CD14-positive monocyte (primary cell): Measurements from ENCODE around the gene CHI3L1. TPM values are rescaled to one million over a fixed set of nuclear protein-coding genes. Genes with fewer than 3 reads are reported as not detected.

Experiments
- DNase-seq, 3 donors: peaks; one replicate each; pipeline ENCODE4 v3.0.0-alpha.2; 2011 to 2022
- H2AFZ ChIP-seq: 2 replicates; pipeline ENCODE4 v1.6.0; 2012; ENCODE audit warnings: mild to moderate bottlenecking, low read depth, low read length, inconsistent platforms; ENCODE audit not compliant: insufficient read depth, poor library complexity, severe bottlenecking
- H3K27ac ChIP-seq, 2 donors: 1 replicate in 1 of 2; 2 replicates in 1 of 2; pipeline ENCODE4 v1.5.1; 2012 to 2013; ENCODE audit warnings: low read length in 2 of 2, control low read depth in 1 of 2, inconsistent platforms in 1 of 2, low read depth in 1 of 2, mild to moderate bottlenecking in 1 of 2
- H3K27me3 ChIP-seq, 2 donors: one replicate each; pipeline versions ENCODE4 v1.6.0 to v1.6.1; 2011 to 2013; ENCODE audit warnings: low read length in 2 of 2; ENCODE audit not compliant: control insufficient read depth in 2 of 2, insufficient read depth in 2 of 2
- H3K36me3 ChIP-seq, 2 donors: replicated peaks in 1 of 2; 1 replicate in 1 of 2; 2 replicates in 1 of 2; pipeline versions ENCODE4 v1.5.1 to v1.6.1; 2012 to 2013; ENCODE audit warnings: low read length in 2 of 2, control low read depth in 1 of 2, inconsistent platforms in 1 of 2, mild to moderate bottlenecking in 1 of 2; ENCODE audit not compliant: insufficient read depth in 2 of 2, control insufficient read depth in 1 of 2
- H3K4me1 ChIP-seq, 2 donors: 1 replicate in 1 of 2; 2 replicates in 1 of 2; pipeline versions ENCODE4 v1.5.1 to v1.6.1; 2012 to 2013; ENCODE audit warnings: low read length in 2 of 2, control low read depth in 1 of 2, inconsistent platforms in 1 of 2, mild to moderate bottlenecking in 1 of 2, moderate library complexity in 1 of 2; ENCODE audit not compliant: insufficient read depth in 2 of 2, control insufficient read depth in 1 of 2
- H3K4me2 ChIP-seq: replicated peaks from 2 replicates; pipeline ENCODE3; 2012; ENCODE audit warnings: low read length, moderate library complexity, mild to moderate bottlenecking; ENCODE audit not compliant: poor library complexity, severe bottlenecking; ENCODE audit errors: extremely low read depth
- H3K4me3 ChIP-seq, 3 experiments: fragments of 200-600 bp in 1 of 3; sonication (generic) in 1 of 3; replicated peaks in 1 of 3; 1 replicate in 2 of 3; 2 replicates in 1 of 3; pipeline ENCODE4 v1.5.1; 2011 to 2013; ENCODE audit warnings: low read length in 3 of 3, mild to moderate bottlenecking in 3 of 3, control low read depth in 2 of 3, low read depth in 2 of 3, inconsistent platforms in 1 of 3, moderate library complexity in 1 of 3
- H3K79me2 ChIP-seq: 2 replicates; pipeline ENCODE4 v1.6.0; 2012; ENCODE audit warnings: mild to moderate bottlenecking, control low read depth, inconsistent platforms, low read length, moderate library complexity; ENCODE audit not compliant: insufficient read depth
- H3K9ac ChIP-seq: 2 replicates; pipeline ENCODE4 v1.6.0; 2017; ENCODE audit warnings: low read length, mild to moderate bottlenecking; ENCODE audit not compliant: insufficient read depth, poor library complexity, severe bottlenecking
- H3K9me3 ChIP-seq, 2 donors: replicated peaks in 1 of 2; 1 replicate in 1 of 2; 2 replicates in 1 of 2; pipeline versions ENCODE4 v1.5.1 to v1.6.1; 2012 to 2013; ENCODE audit warnings: low read length in 2 of 2, control low read depth in 1 of 2; ENCODE audit not compliant: control insufficient read depth in 1 of 2, insufficient read depth in 1 of 2
- H4K20me1 ChIP-seq: 2 replicates; pipeline ENCODE4 v1.6.0; 2012; ENCODE audit warnings: mild to moderate bottlenecking, low read length, control low read depth, moderate library complexity; ENCODE audit not compliant: insufficient read depth
- H3K27ac Mint-ChIP-seq, 7 donors: one replicate each; pipeline ENCODE4 v1.8.0; 2020; ENCODE audit warnings: mild to moderate bottlenecking in 7 of 7, mixed read lengths in 7 of 7, moderate library complexity in 6 of 7, inconsistent platforms in 2 of 7
- H3K27me3 Mint-ChIP-seq, 3 donors: one replicate each; pipeline ENCODE4 v1.8.0; 2021 to 2022; ENCODE audit warnings: low read depth in 3 of 3, mild to moderate bottlenecking in 3 of 3, mixed read lengths in 3 of 3, moderate library complexity in 3 of 3, inconsistent platforms in 1 of 3
- H3K36me3 Mint-ChIP-seq, 2 donors: one replicate each; pipeline ENCODE4 v1.8.0; 2020; ENCODE audit warnings: mixed read lengths in 2 of 2, inconsistent platforms in 1 of 2, mild to moderate bottlenecking in 1 of 2
- H3K4me1 Mint-ChIP-seq: one replicate; pipeline ENCODE4 v1.8.0; 2020; ENCODE audit warnings: mild to moderate bottlenecking, mixed read lengths
- H3K4me3 Mint-ChIP-seq, 2 donors: one replicate each; pipeline ENCODE4 v1.8.0; 2020; ENCODE audit warnings: mild to moderate bottlenecking in 2 of 2, mixed read lengths in 2 of 2, moderate library complexity in 1 of 2
- H3K9me3 Mint-ChIP-seq, 7 donors: one replicate each; pipeline ENCODE4 v1.8.0; 2020 to 2022; ENCODE audit warnings: mixed read lengths in 7 of 7, mild to moderate bottlenecking in 6 of 7, moderate library complexity in 6 of 7, inconsistent platforms in 2 of 7
- CTCF ChIP-seq: fragments of 200-600 bp; IDR thresholded peaks from one replicate; pipeline ENCODE4 v1.8.0; 2022; ENCODE audit warnings: antibody characterized with exemption, mild to moderate bottlenecking
- whole genome bisulfite sequencing: methylation state at CpG from one replicate; pipeline ENCODE4 v1.1.5; 2013; ENCODE audit warnings: missing lambda C conversion rate; ENCODE audit not compliant: insufficient coverage; 5-methylcytosine and 5-hydroxymethylcytosine counted together
- intact Hi-C, 2 donors: fragments of 100-400 bp; cut with micrococcal nuclease; formaldehyde crosslinking; loops; one replicate each; pipeline versions ENCODE4 v1.15.0 to v1.15.1; 2023
- polyA plus RNA-seq, 3 donors: library from polyadenylated mRNA; depleted of rRNA in 1 of 3; unstranded in 2 of 3; stranded (reverse) in 1 of 3; fragments of 300-500 nt in 2 of 3; fragments of >200 nt in 1 of 3; fragmentation: Illumina TruSeq in 2 of 3; gene quantifications; 1 replicate in 2 of 3; 2 replicates in 1 of 3; pipeline ENCODE4 v1.2.3, GENCODE V29; 2012 to 2021

CHI3L1 gene
- polyA plus RNA-seq, 3 donors = 0.37 to 0.44 (median 0.43) TPM

GRCh38 chr1:203135636-203136305 lies 50.7 kb downstream of the CHI3L1 start:
- Histone ChIP-seq H3K4me3 (no peak overlapping the region), H3K79me2 (no peaks in the 10 kb centered on the region), H3K27me3 (peaks cover 16 to 61% of the 10 kb centered on the region in 2 donors), H3K9ac (no peak overlapping the region), H3K36me3 (no peaks in the 10 kb centered on the region), H3K9me3 (no peaks in the 10 kb centered on the region), H2AFZ (no peak overlapping the region), H3K4me2 (no peak overlapping the region), H3K4me1 (peaks cover 18 to 23% of the 10 kb centered on the region in 2 donors), H4K20me1 (no peaks in the 10 kb centered on the region), H3K27ac (no peak overlapping the region)
- Mint-ChIP-seq H3K4me1 (peaks cover 23% of the 10 kb centered on the region), H3K36me3 (no peaks in the 10 kb centered on the region), H3K9me3 (peaks cover 0 to 2% (median 0%) of the 10 kb centered on the region in 7 donors), H3K27me3 (peaks cover 24 to 48% (median 37%) of the 10 kb centered on the region in 3 donors), H3K4me3 (peak overlapping the region in 1 of 2 donors; percentile 56), H3K27ac (peak overlapping the region in 2 of 7 donors; percentile 10 to 70)
- peak; percentile 40 to 65 (median 58) for DNase-seq
- WGBS = 0% methylated on average over 3 of the region's 8 CpGs
- TF ChIP-seq CTCF = no peak
- intact Hi-C loops = no loop called here

- Histone ChIP-seq H3K9me3 (no peaks in the 10 kb centered on the region), H3K4me3 (no peak overlapping the region), H4K20me1 (no peaks in the 10 kb centered on the region), H3K4me1 (peaks cover 34 to 38% of the 10 kb centered on the region in 2 donors), H3K9ac (no peak overlapping the region), H3K27ac (no peak overlapping the region), H3K4me2 (no peak overlapping the region), H2AFZ (no peak overlapping the region), H3K36me3 (no peaks in the 10 kb centered on the region), H3K27me3 (peaks cover 16 to 50% of the 10 kb centered on the region in 2 donors), H3K79me2 (no peaks in the 10 kb centered on the region)
- DNase-seq = peak; percentile 18 to 43 (median 19)
- H3K27ac Mint-ChIP-seq = peak overlapping the region in 4 of 7 donors; percentile 3 to 57 (median 40)
- H3K9me3 Mint-ChIP-seq = peaks cover 0 to 2% (median 0%) of the 10 kb centered on the region in 7 donors
- TF ChIP-seq CTCF = no peak
- H3K36me3 Mint-ChIP-seq = no peaks in the 10 kb centered on the region
- intact Hi-C loops = no loop called here
- 53% methylated on average over 3 of the region's 12 CpGs for WGBS
- H3K4me1 Mint-ChIP-seq = peaks cover 36% of the 10 kb centered on the region
- peaks cover 26 to 52% (median 44%) of the 10 kb centered on the region in 3 donors for H3K27me3 Mint-ChIP-seq
- H3K4me3 Mint-ChIP-seq = peak overlapping the region in 1 of 2 donors; percentile 53
Measured at GRCh38 chr1:203133970-203134725, 52.4 kb downstream of the CHI3L1 start.
